Measurements from ENCODE around the gene NPNT. TPM values are rescaled to one million over a fixed set of nuclear protein-coding genes. Genes with fewer than 3 reads are reported as not detected.
"Not testable (repeated sequence)": the region's sequence is repeated elsewhere in the genome, so short reads cannot be mapped to it uniquely, and the experiment has no call there.

Gene NPNT
- 53.8 to 68.6 TPM (median 53.9 TPM) in 3 replicates for total RNA-seq

GRCh38 chr4:105894660-105895582 is at the start of gene NPNT:
Gene NPNT, plus strand, starts transcription at chr4:105895471. Its CDS starts 182 bp downstream, at chr4:105895653.
- peak; percentile 37 to 62 for DNase-seq (ENCODE audit: low spot score in 2 of 2, unreplicated experiment in 2 of 2)
- peaks cover 3% of the 10 kb centered on the region for H3K36me3 Mint-ChIP-seq
- TF ChIP-seq CTCF (IDR thresholded peaks at IDR 0.05; ENCODE audit: unreplicated experiment): no peak
- peak within 1 kb of the TSS; percentile 87 for H3K4me3 Mint-ChIP-seq
- no peaks in the 10 kb centered on the region for H3K9me3 Mint-ChIP-seq
- H3K27me3 Mint-ChIP-seq (ENCODE audit: low read depth): peaks cover 88% of the 10 kb centered on the region
- peak within 1 kb of the TSS; percentile 75 for H3K27ac Mint-ChIP-seq
- H3K4me1 Mint-ChIP-seq: peaks cover 26% of the 10 kb centered on the region

GRCh38 chr4:105845559-105845958 is 49.7 kb upstream of the NPNT start:
- Mint-ChIP-seq H3K27me3 (ENCODE audit: low read depth) (no peaks in the 10 kb centered on the region), H3K9me3 (no peaks in the 10 kb centered on the region), H3K4me3 (no peak overlapping the region), H3K27ac (no peak overlapping the region), H3K4me1 (peaks cover 13% of the 10 kb centered on the region), H3K36me3 (peaks cover 3% of the 10 kb centered on the region)
- no peak for TF ChIP-seq CTCF (IDR thresholded peaks at IDR 0.05; ENCODE audit: unreplicated experiment)
- no peak for DNase-seq (ENCODE audit: low spot score in 2 of 2, unreplicated experiment in 2 of 2)

GRCh38 chr4:105848359-105848758 is 46.9 kb upstream of the NPNT start:
- not testable (repeated sequence) for DNase-seq (ENCODE audit: low spot score in 2 of 2, unreplicated experiment in 2 of 2); H3K4me3 Mint-ChIP-seq; H3K27me3 Mint-ChIP-seq (ENCODE audit: low read depth); H3K27ac Mint-ChIP-seq; H3K36me3 Mint-ChIP-seq
- Mint-ChIP-seq H3K4me1 (peaks cover 13% of the 10 kb centered on the region), H3K9me3 (peaks cover 13% of the 10 kb centered on the region)

GRCh38 chr4:105851196-105851595 is 44.1 kb upstream of the NPNT start:
- H3K4me3 Mint-ChIP-seq: no peak overlapping the region

GRCh38 chr4:105852230-105852629 is 43.0 kb upstream of the NPNT start:
- H3K36me3 Mint-ChIP-seq: peaks cover 34% of the 10 kb centered on the region
- H3K27ac Mint-ChIP-seq; DNase-seq (ENCODE audit: low spot score in 2 of 2, unreplicated experiment in 2 of 2); H3K4me1 Mint-ChIP-seq; H3K4me3 Mint-ChIP-seq; H3K27me3 Mint-ChIP-seq (ENCODE audit: low read depth): not testable (repeated sequence)
- H3K9me3 Mint-ChIP-seq: peaks cover 47% of the 10 kb centered on the region

More at GRCh38 chr4:105851196-105851595, 44.1 kb upstream of the NPNT start:
- TF ChIP-seq CTCF (IDR thresholded peaks at IDR 0.05; ENCODE audit: unreplicated experiment): no peak
- Mint-ChIP-seq H3K36me3 (peaks cover 26% of the 10 kb centered on the region), H3K4me1 (no peaks in the 10 kb centered on the region), H3K9me3 (peaks cover 37% of the 10 kb centered on the region), H3K27ac (no peak overlapping the region), H3K27me3 (ENCODE audit: low read depth) (no peaks in the 10 kb centered on the region)
- DNase-seq (ENCODE audit: low spot score in 2 of 2, unreplicated experiment in 2 of 2): no peak

- no peak overlapping the region for H3K27ac Mint-ChIP-seq
- peaks cover 71% of the 10 kb centered on the region for H3K9me3 Mint-ChIP-seq
- no peak overlapping the region for H3K4me3 Mint-ChIP-seq
- no peaks in the 10 kb centered on the region for H3K27me3 Mint-ChIP-seq (ENCODE audit: low read depth)
- no peak for TF ChIP-seq CTCF (IDR thresholded peaks at IDR 0.05; ENCODE audit: unreplicated experiment)
- peaks cover 41% of the 10 kb centered on the region for H3K36me3 Mint-ChIP-seq
- DNase-seq (ENCODE audit: low spot score in 2 of 2, unreplicated experiment in 2 of 2): no peak
- H3K4me1 Mint-ChIP-seq: no peaks in the 10 kb centered on the region
These were observed 36.7 kb upstream of the NPNT start for GRCh38 chr4:105858466-105859040.
